Motor neuron (in vitro differentiated cells): ENCODE results near the gene HIRA. TPM values are rescaled to one million over a fixed set of nuclear protein-coding genes. Genes with fewer than 3 reads are reported as not detected.

Experiments
- ATAC-seq, 8 experiments: fragments of 200-7000 bp; cut with Tn5 transposase; replicated peaks in 6 of 8; 2 replicates each; pipeline ENCODE4 v1.8.0; 2021; ENCODE audit warnings: mild to moderate bottlenecking in 8 of 8, moderate library complexity in 8 of 8
- H3K27ac ChIP-seq, 2 donors: fragments of 250-450 bp; sonication (Bioruptor Pico); 2 replicates each; pipeline ENCODE4 v1.9.0; 2021; ENCODE audit warnings: antibody characterized with exemption in 2 of 2, mild to moderate bottlenecking in 2 of 2, moderate library complexity in 1 of 2
- H3K4me1 ChIP-seq, 2 donors: fragments of 250-450 bp; sonication (Bioruptor Pico); replicated peaks in 1 of 2; 2 replicates each; pipeline ENCODE4 v1.6.1; 2021; ENCODE audit warnings: antibody characterized with exemption in 2 of 2, mild to moderate bottlenecking in 2 of 2, moderate library complexity in 1 of 2
- H3K4me3 ChIP-seq, 5 donors: fragments of 250-450 bp; sonication (Bioruptor Pico); 2 replicates each; pipeline ENCODE4 v1.9.0; 2021; ENCODE audit warnings: antibody characterized with exemption in 5 of 5, mild to moderate bottlenecking in 5 of 5, moderate library complexity in 4 of 5
- WGBS, 10 experiments: fragments of 450-650 bp; shearing (Covaris generic); methylation state at CpG; one replicate each; pipeline ENCODE4 v1.0.0; 2022; 5-methylcytosine and 5-hydroxymethylcytosine counted together
- in situ Hi-C, 9 experiments: fragments of 400-800 bp; cut with MboI; loops; one replicate each; pipeline ENCODE4 v1.15.0; 2021; ENCODE audit warnings: low sequenced_read_pairs in 9 of 9, low pct_unique_long_range_greater_than_20kb in 2 of 9; ENCODE audit not compliant: unreplicated experiment in 9 of 9
- total RNA-seq, 8 experiments: library from RNA; unstranded; fragments of 300-600 nt; gene quantifications; 2 replicates each; pipeline versions ENCODE4 v1.2.3 to v1.2.4, GENCODE V29; 2022

The HIRA gene
- total RNA-seq, 8 experiments from 2014 or later, result 9.9 to 30.1 (median 18.1) TPM

DNA sequence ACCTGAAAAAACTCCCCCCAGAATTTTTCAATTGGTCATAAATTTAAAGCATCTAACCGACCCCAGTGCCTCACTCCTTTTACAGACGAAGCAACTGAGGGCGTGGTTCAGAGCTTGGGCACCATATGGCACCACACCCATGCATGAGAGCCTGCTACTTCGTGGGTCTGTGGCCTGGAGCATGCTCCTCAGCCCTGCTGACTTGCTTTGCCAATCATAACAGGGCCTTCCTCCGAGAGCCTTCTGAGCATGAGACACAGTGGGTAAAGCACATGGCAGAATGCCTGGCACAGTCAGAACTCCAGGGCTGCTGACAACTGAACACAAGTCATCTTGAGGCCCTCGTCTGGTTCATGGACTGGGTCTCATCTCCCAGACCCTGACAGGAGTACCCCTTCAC is 33.3 kb downstream of the HIRA start:
- Histone ChIP-seq H3K27ac (peak overlapping the region in 1 of 2 donors; percentile 30), H3K4me1 (no peaks in the 10 kb centered on the region), H3K4me3 (no peak overlapping the region)
- 9 to 100% (median 90%) methylated on average over 2 to 4 of the region's 6 CpGs; no CpG with 5 or more reads in 5 of the 10 experiments for WGBS, 10 experiments
- ATAC-seq, result peak in 3 of 8 experiments; percentile 97 to 99 (median 98)
- in situ Hi-C loops, result no loop called here

DNA sequence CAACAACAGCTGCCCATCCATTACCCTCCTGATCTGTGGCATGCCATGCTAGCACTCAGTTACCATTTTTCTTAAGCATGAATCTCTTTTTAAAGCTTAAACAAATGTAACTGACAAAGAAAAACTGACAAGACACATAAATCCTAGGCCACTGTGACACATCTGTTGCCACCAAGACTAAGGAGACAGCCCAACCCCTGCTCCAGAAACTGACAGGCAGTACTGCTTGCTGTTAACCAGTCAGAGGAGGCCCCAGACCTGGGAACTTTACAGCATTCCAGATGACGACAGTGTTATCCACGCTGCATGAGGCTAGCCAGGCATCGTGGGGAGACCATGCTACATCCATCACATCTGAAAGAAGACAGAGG is 33.8 kb downstream of the HIRA start:
- Histone ChIP-seq H3K4me3 (no peak overlapping the region), H3K4me1 (no peaks in the 10 kb centered on the region), H3K27ac (peak overlapping the region in 1 of 2 donors; percentile 30)
- 44 to 100% (median 94%) methylated on average over 2 to 3 of the region's 3 CpGs; no CpG with 5 or more reads in 7 of the 10 experiments for WGBS, 10 experiments
- in situ Hi-C loops, result no loop called here
- ATAC-seq, result peak in 2 of 8 experiments; percentile 47 to 72

DNA sequence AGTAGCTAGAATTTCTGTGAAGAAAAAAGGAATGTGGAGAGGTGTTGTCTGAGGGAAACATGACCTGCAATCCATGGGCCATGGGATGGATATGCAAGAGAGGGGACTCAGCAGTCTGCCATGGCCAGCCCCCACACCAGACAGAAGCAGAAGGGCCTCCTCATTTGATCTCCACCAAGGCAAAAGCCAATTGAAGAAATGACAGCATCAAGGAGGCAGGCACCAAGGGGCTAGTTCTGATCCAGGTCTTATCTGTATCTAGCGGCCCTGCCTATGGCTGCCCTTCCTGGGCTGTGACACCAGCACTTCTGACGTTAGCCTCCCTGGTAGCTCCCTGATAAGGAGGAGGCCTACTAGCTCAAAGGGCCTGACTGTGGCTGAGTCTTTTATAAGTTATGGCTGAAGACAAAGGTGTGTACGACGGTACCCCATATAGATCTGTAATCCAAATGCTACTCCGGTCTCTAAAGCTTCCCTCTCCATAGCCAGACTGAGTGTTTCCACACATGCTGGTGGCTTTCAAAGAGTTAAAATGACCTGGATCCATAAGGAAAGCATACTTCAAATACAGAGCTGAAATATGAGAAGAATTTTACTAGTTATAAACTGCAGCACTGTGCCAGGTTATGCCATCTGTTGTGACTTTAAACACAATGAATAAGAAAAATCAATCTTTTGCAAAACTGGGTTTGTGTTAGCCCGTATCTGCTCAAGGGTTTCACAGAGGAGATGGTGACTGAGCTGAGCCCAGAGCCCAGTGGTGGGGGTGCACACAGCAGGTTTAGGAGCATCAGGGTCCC is 34.4 kb downstream of the HIRA start:
- ATAC-seq, result no peak
- Histone ChIP-seq H3K27ac (peak overlapping the region; percentile 35 to 50), H3K4me3 (no peak overlapping the region), H3K4me1 (no peaks in the 10 kb centered on the region)
- in situ Hi-C loops, result no loop called here
- WGBS, 10 experiments, result 86 to 100% (median 100%) methylated on average over 1 to 5 of the region's 6 CpGs

DNA sequence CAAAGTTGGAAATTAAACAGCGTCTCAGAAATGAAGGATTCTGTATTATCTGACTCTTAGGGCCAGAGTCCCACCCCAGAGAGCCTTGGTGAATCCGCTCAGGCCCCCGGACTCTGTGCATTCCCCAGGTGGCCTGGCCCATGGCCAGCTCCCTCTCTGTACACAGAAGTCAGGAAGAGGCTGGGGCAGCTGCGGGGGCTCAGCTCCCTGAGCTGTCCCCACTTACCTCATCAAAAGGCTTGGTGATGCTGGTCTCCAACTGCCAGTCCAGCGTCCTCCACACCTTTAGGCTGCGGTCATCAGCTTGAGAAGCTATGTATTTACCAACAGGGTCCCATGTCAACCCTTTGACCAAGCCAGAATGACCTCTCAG is 35.0 kb downstream of the HIRA start:
- in situ Hi-C loops, result no loop called here
- Histone ChIP-seq H3K4me1 (no peaks in the 10 kb centered on the region), H3K27ac (no peak overlapping the region), H3K4me3 (no peak overlapping the region)
- ATAC-seq, result no peak
- 68 to 100% (median 100%) methylated on average over 1 to 6 of the region's 6 CpGs; no CpG with 5 or more reads in 5 of the 10 experiments for whole genome bisulfite sequencing, 10 experiments

DNA sequence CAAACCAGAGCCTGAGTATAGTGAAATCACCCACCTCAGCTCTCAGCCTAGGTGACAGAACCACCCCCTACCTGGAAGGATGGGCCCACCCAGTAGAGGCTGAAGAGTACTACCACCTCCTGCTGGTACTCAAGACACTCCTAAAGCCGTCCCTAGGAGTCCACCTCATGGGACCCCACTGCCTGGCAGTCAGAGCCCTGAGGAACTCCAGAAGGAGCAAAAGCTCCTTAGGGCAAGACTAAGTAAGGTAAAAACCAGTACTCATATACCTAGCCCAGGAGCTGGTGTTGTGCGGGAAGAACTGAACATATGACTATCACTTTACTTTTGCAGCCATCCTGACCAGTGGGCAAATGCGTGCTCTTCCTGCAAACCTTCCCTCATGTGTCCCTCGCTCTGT is 36.3 kb downstream of the HIRA start:
- in situ Hi-C loops, result no loop called here
- Histone ChIP-seq H3K27ac (peak overlapping the region in 1 of 2 donors; percentile 11), H3K4me1 (no peaks in the 10 kb centered on the region), H3K4me3 (no peak overlapping the region)
- WGBS, 10 experiments, result 89 to 100% (median 94%) methylated on average over 1 to 3 of the region's 4 CpGs; no CpG with 5 or more reads in 3 of the 10 experiments
- ATAC-seq, result no peak

DNA sequence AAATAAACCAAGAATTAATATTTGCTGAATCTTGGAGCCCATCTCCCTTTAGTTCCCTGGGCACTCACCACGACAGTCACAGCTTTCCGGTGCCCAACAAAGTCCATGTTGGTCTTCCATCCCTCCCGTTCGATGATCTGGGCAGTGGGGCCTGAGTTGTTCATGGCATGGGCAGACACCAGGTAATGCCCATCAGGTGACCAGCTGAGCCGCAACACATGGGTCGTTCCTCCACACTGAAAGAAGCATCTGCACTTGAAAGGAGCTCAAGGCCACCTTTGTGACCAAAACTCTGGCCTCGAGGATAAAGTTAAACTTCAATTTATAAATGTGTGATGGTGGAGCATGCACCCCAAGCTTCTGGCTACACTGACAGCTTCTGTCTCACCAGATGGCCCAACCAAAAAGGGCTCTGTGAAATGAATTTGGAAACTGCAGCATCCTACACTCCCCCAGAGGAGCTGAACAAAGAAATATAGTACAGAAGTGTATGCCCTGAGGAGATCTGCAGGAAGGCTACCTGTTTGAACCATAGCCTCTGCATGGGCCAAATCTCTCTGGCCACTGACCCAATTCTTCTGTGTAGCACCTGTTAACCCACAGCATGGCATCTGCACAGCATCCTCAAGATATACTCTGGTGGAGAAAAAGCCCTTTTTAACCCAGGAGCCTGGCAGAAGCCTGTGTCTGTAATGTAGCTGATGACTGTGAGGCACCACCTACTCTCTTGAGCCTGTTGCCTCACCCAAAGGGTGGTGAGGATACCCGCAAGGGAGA is 37.1 kb downstream of the HIRA start:
- Histone ChIP-seq H3K27ac (no peak overlapping the region), H3K4me1 (no peaks in the 10 kb centered on the region), H3K4me3 (no peak overlapping the region)
- in situ Hi-C loops, result no loop called here
- ATAC-seq, result no peak
- WGBS, 10 experiments, result 84 to 100% (median 97%) methylated on average over 1 to 7 of the region's 8 CpGs; no CpG with 5 or more reads in 2 of the 10 experiments

DNA sequence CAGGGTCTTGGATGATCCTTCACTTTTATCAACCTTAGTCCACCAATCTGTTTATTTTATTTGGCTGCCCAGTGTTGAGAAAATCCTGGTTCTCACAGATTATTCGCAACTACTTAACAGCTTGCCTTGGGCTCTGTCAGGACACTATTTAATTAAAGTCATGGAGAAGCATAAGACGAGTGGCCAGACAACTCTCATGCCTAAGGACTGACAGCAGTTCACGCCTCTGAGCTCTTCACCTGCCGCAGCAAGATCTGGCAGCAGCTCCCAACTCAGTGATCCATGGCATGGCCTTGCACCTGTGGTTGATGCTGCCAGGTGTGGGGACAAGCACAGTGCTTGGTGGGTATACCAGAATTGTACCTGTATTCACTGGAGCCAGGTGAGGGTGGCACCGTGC is 37.8 kb downstream of the HIRA start:
- no peak overlapping the region for H3K4me3 ChIP-seq
- 0 to 100% (median 52%) methylated on average over 1 to 4 of the region's 5 CpGs; no CpG with 5 or more reads in 4 of the 10 experiments for WGBS, 10 experiments
- no peaks in the 10 kb centered on the region for H3K4me1 ChIP-seq
- ATAC-seq, result no peak
- in situ Hi-C loops, result no loop called here
- H3K27ac ChIP-seq, result no peak overlapping the region

DNA sequence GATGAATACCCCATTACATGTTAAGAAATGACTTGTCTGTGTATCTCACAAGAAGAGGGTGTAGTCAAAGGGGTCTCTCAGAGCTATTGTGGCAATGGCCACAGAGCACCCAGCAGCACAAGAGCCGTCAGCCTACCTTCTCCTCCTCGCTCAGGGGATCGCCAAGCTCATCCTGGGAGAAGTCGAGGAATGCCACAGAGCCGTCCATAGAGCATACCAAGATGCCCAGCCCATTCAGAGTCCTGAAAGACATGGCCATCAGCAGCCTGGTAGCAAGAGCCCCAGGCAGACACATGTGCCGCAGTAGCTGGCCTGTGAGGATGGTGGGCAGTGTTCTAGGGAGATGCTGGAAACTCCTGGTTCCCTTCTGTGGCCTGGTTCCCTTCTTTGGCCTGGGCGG is 44.0 kb downstream of the HIRA start:
- peak in 1 of 8 experiments; percentile 9 for ATAC-seq
- Histone ChIP-seq H3K4me3 (no peak overlapping the region), H3K27ac (no peak overlapping the region), H3K4me1 (no peaks in the 10 kb centered on the region)
- in situ Hi-C loops, result no loop called here
- 90 to 100% (median 96%) methylated on average over 1 to 5 of the region's 7 CpGs; no CpG with 5 or more reads in 3 of the 10 experiments for WGBS, 10 experiments

DNA sequence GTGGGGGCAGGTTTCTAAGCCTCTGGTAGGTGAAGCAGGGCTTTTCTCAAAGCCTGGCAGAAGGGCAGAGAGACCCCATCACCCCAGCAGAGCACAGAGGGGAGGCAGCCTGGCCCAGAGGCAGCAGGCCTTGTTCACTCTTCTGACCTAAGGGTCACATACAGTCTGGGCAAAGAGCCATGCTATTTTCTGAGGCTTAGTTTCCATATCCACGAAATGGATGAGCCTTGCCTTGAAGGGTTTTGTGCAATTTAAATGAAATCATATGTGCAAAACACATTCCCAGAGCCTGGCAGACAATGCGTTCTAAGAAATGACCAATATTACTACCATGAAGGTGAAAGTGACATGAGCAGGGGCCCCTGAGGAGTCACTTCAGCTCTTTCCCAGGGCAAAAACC is 44.5 kb downstream of the HIRA start:
- 0 to 100% (median 85%) methylated on average over 1 to 2 of the region's 2 CpGs; no CpG with 5 or more reads in 4 of the 10 experiments for whole genome bisulfite sequencing, 10 experiments
- in situ Hi-C loops, result no loop called here

DNA sequence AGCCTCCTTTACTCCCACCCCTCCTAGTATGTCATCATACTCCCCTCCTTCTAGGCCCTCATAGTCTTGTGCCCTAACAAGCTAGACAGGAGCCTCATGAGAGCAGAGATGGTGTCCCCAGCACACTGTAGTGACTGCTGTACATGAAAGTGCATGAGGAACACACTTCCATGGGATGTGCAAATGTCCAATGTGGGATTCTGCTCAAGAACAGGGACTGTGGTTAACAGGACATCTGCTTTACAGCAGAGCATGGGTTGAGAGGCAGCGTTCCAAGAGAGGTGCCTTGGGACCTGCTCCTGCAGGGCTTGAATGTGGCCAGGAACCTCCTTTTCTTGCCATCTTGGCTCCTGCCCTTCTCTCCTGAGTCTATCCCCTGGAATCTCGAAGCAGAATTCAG is 45.3 kb downstream of the HIRA start:
- peak overlapping the region in 1 of 2 donors; percentile 19 for H3K27ac ChIP-seq
- H3K4me3 ChIP-seq, result no peak overlapping the region
- 100% methylated on average over 1 to 2 of the region's 2 CpGs; no CpG with 5 or more reads in 6 of the 10 experiments for WGBS, 10 experiments
- no peak for ATAC-seq
- in situ Hi-C loops, result no loop called here
- no peaks in the 10 kb centered on the region for H3K4me1 ChIP-seq

More for the DNA sequence above, 44.5 kb downstream of the HIRA start:
- Histone ChIP-seq H3K4me1 (no peaks in the 10 kb centered on the region), H3K27ac (no peak overlapping the region), H3K4me3 (no peak overlapping the region)
- ATAC-seq, result peak in 3 of 8 experiments; percentile 84 to 90 (median 89)

DNA sequence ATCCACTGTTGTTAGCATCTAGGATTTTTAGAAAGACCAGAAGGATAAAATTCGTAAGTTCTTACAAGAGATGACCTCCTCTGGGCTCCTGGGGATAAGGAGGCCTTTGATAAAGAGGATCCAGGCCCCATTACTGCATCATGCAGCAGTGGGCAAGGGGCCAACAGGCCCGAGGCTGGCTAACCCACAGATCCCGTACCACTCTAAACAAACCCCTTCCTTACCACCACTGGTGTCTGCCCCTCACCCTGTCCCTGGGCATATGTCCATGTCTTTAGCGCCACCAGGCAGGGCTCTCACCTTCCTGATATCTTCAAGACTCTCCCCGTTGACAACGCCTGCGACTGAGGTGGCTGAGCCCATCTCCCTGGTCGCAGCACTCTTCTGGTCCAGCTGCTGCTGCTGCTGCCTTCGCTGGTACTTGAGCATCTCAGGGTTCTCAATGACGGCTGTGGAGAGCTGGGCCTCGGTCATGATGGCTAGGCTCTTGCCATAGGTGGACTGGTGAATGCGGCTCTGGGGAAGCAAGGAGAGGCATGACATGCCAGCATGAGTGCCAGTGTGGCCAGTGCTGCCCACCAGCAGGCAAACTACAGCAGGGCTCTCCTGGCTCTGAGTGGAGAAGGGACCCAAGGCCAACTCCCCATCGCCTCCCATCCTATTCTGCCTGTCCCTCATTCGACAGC is 46.2 kb downstream of the HIRA start:
- in situ Hi-C loops, result no loop called here
- 83 to 100% (median 94%) methylated on average over 1 to 10 of the region's 14 CpGs; no CpG with 5 or more reads in 5 of the 10 experiments for WGBS, 10 experiments
- no peak for ATAC-seq
- no peak overlapping the region for H3K27ac ChIP-seq
- H3K4me3 ChIP-seq, result no peak overlapping the region
- no peaks in the 10 kb centered on the region for H3K4me1 ChIP-seq

DNA sequence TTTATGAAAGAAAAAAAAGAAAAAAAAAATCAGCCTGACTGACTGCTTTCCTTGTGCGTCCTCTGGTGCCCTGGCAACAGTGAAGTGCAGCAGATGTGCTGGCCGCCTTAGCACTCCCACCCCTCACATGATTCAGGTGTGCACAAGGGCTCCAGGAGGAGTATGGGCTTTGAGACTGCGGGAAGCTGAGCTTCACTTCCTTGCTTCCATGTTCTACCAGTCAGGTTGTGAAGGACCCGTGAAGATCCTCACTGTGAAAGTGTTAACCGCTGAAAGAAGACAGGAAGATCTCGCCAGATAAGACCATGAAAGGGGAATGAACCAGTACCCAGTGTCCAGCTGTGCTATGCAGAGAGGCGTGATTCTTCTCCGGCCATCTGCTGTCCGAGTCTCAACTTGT is 48.2 kb downstream of the HIRA start:
- in situ Hi-C loops, result no loop called here
- 87 to 100% (median 93%) methylated on average over 1 to 8 of the region's 9 CpGs; no CpG with 5 or more reads in 1 of the 10 experiments for WGBS, 10 experiments
- ATAC-seq, result no peak
- Histone ChIP-seq H3K4me1 (no peaks in the 10 kb centered on the region), H3K27ac (no peak overlapping the region), H3K4me3 (no peak overlapping the region)

DNA sequence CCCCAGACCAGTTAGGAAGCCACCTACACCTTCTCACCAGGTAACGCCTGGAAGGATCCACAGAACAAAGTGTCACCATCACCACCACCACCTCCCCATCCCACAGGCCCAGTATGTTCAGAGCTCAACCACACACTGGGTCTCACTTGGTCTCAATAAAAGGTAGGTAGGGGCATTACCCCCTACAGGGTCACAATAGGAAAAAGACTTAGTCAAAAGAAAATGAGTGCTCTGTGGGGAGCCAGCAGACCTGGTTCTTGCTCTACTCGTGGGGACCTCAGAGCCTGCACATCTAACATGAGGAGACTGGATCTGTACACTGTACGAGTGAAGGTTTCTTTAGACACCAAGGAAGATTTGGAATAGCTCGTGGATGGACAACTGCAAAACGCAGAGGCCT is 49.3 kb downstream of the HIRA start:
- no peak overlapping the region for H3K27ac ChIP-seq
- in situ Hi-C loops, result no loop called here
- ATAC-seq, result no peak
- WGBS, 10 experiments, result 77 to 100% (median 92%) methylated on average over 1 to 4 of the region's 5 CpGs; no CpG with 5 or more reads in 3 of the 10 experiments
- H3K4me1 ChIP-seq, result no peaks in the 10 kb centered on the region
- H3K4me3 ChIP-seq, result no peak overlapping the region
